ENCODE results near the gene GGA2.
"Not testable (repeated sequence)": the region's sequence is repeated elsewhere in the genome, so short reads cannot be mapped to it uniquely, and the experiment has no call there.

GGA2 gene

GRCh38 chr16:23465179-23465578 lies 45.1 kb downstream of the GGA2 start:
- DNase-seq, result no peak

DNA sequence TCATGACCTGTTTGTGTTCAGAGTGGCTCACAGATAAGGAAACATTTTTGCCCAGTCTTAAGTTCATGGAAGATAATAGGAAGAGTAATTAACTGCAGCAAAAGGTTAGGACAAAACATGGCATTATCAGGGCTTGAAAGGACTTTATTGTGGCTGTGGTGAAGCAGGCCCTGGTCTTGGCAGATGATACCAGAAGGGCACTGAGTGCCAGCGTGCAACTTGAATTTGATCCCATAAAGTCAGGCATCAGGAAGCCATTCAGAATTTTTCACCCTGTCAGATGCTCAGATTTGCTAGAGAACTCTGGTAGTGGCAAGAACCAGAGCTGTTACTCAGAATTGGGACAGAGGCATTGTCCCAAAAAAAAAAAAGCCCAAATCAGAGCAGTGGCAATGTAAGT lies 46.1 kb downstream of the GGA2 start:
- no peak for DNase-seq

GRCh38 chr16:23462994-23463393 lies 47.3 kb downstream of the GGA2 start:
- DNase-seq, result not testable (repeated sequence)

DNA sequence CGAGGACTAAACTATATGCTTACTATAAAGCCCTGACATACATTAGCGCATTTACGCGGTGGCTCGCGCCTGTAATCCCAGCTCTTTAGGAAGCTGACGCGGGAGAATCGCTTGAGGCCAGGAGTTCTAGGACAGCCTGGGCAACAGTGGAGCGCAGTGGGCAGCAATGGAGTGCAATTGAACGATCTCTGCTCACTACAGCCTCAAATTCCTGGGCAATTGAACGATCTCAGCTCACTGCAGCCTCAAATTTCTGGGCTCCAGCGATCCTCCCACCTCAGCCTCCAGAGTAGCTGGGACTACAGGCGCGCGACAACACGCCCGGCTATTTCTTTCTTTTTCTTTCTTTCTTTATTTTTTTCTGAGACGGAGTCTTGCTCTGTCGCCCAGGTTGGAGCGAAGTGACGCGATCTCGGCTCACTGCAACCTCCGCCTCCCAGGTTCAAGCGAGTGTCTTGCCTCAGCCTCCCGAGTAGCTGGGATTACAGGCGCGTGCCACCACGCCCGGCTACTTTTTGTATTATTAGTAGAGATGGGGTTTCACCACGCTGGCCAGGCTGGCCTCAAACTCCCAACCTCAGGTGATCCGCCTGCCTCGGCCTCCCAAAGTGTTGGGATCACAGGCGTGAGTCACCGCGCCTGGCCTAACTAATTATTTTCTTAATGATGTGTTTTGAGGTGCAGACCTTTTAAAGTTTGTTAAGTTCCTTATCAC lies 56.8 kb downstream of the GGA2 start:
- no peak for DNase-seq

DNA sequence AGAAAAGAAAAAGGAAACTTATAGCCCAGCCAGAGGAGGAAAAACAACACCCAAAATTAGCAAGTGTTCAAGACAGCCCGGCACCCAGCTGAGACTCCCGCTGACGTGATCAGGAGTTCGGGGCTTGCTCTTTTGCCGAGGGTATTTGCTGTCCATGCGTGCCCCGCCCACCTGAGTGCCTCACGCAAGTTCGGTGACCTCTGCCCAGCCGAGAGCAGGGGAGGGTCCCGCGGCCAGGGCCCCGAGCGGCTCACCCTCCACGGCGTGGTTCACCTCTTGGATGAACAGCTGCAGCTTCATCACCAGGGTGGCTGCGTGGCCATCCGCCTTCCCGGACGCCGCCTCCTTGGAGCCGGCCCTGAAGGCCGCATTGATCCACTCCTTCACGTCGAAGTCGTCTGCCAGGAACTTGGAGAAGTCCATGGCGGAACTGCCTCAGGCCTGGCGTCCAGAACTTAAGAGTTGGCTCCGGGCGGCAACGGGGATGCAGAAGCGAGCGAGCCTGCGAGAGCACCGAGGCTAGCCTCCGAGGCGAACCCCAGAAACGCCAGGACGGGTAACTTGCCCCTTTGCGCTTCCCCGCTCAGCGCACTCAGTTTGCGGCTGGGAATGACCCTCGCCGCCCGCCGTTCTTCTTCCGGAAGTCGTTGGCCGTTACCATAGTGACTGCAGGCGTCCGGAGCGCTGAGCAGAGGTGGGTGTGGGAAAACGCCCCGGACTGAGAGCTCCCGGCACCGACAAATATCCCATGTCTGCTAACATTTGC lies 57.5 kb downstream of the GGA2 start, which contains the start of gene COG7:
COG7 (minus strand) TSS at position 618 of the 766 bp plus-strand sequence; CDS start at position 423, 195 bp downstream.
- peak; percentile 86 for DNase-seq

DNA sequence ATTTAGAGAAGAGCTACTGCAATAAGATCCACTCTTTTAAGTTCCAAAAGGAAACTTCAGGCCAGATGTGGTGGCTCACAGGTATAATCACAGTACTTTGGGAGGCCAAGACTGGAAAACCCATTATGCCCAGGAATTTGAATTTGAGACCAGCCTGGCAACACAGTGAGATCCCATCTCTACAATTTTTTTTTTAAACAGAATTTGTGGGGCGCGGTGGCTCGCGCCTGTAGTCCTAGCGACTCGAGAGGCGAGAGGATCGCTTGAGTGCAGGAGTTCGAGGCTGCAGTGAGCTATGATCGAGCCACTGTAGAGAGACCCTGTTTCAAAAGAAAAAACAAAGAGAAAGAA lies 58.1 kb downstream of the GGA2 start:
- DNase-seq, result no peak

GRCh38 chr16:23448392-23448791 lies 61.9 kb downstream of the GGA2 start:
- DNase-seq, result no peak

- DNase-seq, result not testable (repeated sequence)
Measured at GRCh38 chr16:23437542-23437941, 72.8 kb downstream of the GGA2 start.

- DNase-seq, result no peak
Measured at GRCh38 chr16:23436951-23437350, 73.3 kb downstream of the GGA2 start.

DNA sequence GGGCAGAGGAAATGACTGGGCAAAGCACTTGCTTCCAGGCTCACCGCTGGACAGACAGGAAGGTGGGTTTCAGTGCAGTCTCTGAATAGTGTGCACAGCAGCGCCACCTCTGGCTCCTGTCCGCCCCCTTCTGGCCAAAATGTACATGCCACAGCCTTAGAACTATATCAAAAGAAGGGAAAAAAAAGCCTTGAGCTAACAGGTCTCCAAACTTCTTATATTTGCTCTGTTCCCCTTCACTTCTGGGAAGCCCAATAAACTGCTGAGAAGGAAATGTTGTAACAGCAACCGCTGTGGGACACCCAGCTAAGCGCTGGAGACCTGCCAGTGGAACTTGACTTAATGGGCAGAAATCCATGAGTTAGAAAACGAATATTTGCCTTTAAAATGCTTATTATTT lies 74.8 kb downstream of the GGA2 start:
- peak; percentile 66 for DNase-seq

DNA sequence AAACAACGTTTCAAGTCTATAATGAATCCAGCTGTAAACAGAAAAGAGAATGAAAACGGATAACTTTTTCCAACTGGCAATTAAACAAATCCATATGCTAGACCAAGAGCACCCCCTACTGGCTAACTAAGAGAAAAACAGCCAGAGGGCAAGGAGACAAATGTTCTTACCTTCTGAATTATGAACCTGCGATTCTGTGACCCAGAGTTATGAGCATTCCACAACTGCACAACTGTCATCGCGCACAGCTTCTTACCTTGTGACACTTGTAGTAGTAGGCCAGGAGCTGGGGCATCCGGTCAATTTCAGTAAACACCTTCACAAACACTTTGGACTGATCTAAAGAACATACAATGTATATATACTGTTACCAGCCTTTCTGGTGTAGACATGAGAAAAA lies 75.9 kb downstream of the GGA2 start:
- DNase-seq, result peak; percentile 75

GRCh38 chr16:23433261-23433920 lies 76.9 kb downstream of the GGA2 start:
- no peak for DNase-seq

DNA sequence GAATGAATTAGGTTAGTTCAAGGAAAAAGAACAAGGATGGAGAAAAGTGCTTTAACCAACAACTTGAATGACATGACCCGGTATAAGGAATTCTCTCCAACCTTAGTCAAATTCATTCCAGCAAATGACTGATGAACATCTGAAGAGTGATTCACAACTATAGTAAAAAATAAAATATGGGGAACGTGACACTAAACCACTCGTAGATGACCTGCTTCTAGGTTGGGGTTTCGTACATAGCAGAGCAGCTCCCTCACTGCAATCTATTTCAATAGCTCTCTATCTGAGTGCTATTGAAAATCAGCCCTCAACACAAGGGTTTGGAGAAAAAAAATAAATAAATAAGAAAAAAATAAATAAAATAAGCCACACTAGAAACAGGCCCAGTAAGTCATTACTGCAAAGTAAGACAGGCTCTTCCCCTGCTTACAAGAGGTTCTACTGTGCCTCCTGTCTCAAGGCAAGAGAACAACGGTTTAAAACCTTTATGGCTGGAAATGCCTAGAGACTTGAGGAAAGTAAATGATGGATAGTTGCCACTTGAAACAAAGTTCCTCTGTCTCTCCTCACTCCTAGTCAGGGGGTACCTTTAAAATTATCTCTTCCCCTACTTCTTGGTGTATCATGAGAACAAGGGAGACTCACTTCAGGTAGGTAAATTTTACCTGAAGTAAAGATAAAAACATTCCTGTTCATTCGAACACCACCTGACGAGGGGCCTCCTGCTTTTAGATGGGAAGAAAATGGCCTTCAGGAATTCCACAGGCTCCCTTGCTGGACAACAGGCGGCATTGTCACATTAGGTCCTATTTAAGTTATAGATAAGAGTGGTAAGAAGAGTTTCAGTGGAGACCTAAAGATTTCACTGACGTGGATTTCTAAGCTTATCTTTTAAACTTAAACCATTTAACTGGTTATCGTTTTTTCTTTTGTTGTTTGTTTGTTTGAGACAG lies 77.8 kb downstream of the GGA2 start:
- no peak for DNase-seq

DNA sequence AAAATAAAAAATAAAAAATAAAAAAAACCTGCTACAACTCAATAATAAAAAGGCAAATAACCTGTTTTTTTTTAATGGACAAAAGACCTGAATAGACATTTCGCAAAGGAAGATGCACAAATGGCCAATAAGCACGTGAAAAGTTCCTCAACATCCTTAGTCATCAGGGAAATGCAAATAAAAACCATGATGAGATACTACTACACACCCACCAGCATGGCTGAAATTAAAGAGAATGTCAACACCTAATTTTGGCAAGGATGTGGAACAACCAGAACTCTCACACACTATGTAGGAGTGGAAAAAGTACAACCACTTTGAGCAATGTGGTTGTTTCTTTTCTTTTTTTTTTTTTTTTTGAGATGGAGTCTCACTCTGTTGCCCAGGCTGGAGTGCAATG lies 81.9 kb downstream of the GGA2 start:
- DNase-seq, result no peak

DNA sequence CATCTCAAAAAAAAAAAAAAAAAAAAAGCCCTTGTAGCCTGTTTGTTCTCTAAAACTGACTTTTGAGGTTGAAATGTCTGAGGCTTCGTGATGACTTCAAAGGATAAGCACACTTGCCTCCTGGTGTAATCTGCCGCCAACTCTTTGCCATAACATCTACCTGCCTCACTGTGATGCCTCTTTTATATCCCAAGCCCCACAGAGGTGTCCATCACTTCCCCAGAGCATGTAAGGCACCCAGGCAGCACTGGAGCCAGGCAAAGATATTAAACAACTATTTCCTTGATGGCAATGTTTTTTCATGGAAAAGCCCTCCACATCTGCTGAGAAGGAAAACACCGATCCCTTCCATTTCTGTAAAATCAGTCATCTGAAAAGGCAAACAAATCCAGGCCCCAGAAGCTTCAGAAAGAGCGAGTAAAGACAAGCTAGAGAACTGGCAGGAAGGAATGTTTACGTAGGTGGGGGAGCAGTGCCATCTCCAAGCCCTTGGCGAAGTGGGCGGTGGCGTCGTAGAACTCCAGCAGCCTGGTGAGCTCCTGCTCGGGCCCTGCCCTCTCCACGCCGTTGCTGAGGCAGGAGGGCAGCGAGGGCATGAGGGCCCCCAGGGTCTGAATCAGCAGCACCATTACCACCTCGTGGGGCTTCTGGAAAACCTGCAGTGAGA lies 85.9 kb downstream of the GGA2 start:
- DNase-seq, result peak; percentile 26

GRCh38 chr16:23423496-23424049 lies 86.7 kb downstream of the GGA2 start:
- no peak for DNase-seq

- DNase-seq, result no peak
Measured at GRCh38 chr16:23420011-23420410, 90.3 kb downstream of the GGA2 start.

- DNase-seq, result no peak
Measured at GRCh38 chr16:23416816-23417215, 93.5 kb downstream of the GGA2 start.

GRCh38 chr16:23414731-23415130 lies 95.6 kb downstream of the GGA2 start:
- DNase-seq, result no peak
